B cell (primary cell): ENCODE results near the gene ACSF2.

Experiments
- CTCF ChIP-seq: fragments of 200-600 bp; IDR thresholded peaks from one replicate; pipeline ENCODE4 v1.8.0; 2022; ENCODE audit warnings: antibody characterized with exemption, mild to moderate bottlenecking
- EZH2 ChIP-seq: IDR thresholded peaks from 2 replicates; pipeline ENCODE4 v1.6.1; 2012; ENCODE audit warnings: borderline replicate concordance, low read depth, mild to moderate bottlenecking, moderate library complexity, low read length; ENCODE audit not compliant: insufficient read depth, poor library complexity, severe bottlenecking

- TF ChIP-seq EZH2 (no peak), CTCF (no peak)
Observed at GRCh38 chr17:50507871-50508572, 82.0 kb downstream of the ACSF2 start, which contains the start of gene MYCBPAP.
